ENCODE data around the gene RBM14.
"Not testable (repeated sequence)": the region's sequence is repeated elsewhere in the genome, so short reads cannot be mapped to it uniquely, and the experiment has no call there.

RBM14 gene

GRCh38 chr11:66598993-66599392 is 17.4 kb upstream of the RBM14 start:
- DNase-seq (ENCODE audit: low spot score): no peak
- in situ Hi-C loops (cut with MboI; ENCODE audit: low sequenced_read_pairs, unreplicated experiment): no loop called here
- TF ChIP-seq, protein P1, sequence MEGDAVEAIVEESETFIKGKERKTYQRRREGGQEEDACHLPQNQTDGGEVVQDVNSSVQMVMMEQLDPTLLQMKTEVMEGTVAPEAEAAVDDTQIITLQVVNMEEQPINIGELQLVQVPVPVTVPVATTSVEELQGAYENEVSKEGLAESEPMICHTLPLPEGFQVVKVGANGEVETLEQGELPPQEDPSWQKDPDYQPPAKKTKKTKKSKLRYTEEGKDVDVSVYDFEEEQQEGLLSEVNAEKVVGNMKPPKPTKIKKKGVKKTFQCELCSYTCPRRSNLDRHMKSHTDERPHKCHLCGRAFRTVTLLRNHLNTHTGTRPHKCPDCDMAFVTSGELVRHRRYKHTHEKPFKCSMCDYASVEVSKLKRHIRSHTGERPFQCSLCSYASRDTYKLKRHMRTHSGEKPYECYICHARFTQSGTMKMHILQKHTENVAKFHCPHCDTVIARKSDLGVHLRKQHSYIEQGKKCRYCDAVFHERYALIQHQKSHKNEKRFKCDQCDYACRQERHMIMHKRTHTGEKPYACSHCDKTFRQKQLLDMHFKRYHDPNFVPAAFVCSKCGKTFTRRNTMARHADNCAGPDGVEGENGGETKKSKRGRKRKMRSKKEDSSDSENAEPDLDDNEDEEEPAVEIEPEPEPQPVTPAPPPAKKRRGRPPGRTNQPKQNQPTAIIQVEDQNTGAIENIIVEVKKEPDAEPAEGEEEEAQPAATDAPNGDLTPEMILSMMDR (IDR thresholded peaks at IDR 0.05; ENCODE audit: borderline replicate concordance, control extremely low read depth, extremely low read depth, insufficient read depth, missing control alignments): no peak

DNA sequence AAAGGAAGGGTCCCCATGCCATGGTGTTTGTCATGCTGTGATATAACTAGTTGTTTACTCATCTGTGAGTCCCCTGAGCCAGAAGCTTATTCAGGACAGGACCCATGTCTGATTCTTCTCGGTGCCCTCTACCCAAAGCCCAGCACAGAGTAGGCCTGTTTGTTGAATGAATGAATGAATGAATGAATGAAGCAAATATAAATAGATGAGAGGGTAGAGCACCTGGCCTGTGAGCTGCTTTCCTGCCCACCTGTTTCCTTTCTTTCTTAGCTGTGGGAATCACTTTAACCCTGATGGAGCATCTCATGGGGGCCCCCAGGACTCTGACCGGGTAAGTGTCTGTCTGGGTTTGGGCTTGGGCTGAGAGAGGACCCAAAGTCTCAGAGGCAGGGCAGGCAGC is 16.2 kb upstream of the RBM14 start:
- in situ Hi-C loops (cut with MboI; ENCODE audit: low sequenced_read_pairs, unreplicated experiment): no loop called here
- no peak for DNase-seq (ENCODE audit: low spot score)
- TF ChIP-seq, protein P1 (IDR thresholded peaks at IDR 0.05; ENCODE audit: borderline replicate concordance, control extremely low read depth, extremely low read depth, insufficient read depth, missing control alignments): no peak

DNA sequence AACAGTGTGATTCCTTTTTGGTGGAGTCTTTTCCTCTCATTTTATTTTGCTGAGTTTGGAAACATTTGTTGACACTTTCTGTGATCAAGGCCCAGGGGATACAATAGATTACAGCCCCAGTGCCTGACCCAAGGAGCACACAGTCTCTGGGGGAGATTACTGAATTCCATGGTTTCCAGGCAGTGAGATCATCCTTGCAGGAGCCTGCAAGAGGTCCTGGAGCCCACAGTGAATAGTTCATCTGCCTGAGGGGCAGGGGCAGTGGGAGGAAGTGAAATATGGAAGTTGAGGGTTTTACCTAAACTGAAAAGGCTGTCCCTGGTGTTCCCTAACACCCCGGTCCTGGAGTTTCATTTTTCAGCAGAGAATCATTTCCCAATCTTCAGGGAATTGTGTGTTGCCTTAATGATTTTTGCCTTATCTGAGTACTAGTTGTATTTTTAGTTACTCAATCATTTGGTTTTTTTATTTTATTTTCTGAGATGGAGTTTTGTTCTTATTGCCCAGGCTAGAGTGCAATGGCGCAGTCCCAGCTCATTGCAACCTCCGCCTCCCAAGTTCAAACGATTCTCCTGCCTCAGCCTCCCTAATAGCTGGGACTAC is 15.7 kb upstream of the RBM14 start:
- no peak for DNase-seq (ENCODE audit: low spot score)
- TF ChIP-seq, protein P1 (IDR thresholded peaks at IDR 0.05; ENCODE audit: borderline replicate concordance, control extremely low read depth, extremely low read depth, insufficient read depth, missing control alignments): no peak
- in situ Hi-C loops (cut with MboI; ENCODE audit: low sequenced_read_pairs, unreplicated experiment): no loop called here

- in situ Hi-C loops (cut with MboI; ENCODE audit: low sequenced_read_pairs, unreplicated experiment): no loop called here
- DNase-seq (ENCODE audit: low spot score): no peak
- TF ChIP-seq, protein P1 (IDR thresholded peaks at IDR 0.05; ENCODE audit: borderline replicate concordance, control extremely low read depth, extremely low read depth, insufficient read depth, missing control alignments): no peak
Measured at GRCh38 chr11:66603072-66603471, 13.4 kb upstream of the RBM14 start.

DNA sequence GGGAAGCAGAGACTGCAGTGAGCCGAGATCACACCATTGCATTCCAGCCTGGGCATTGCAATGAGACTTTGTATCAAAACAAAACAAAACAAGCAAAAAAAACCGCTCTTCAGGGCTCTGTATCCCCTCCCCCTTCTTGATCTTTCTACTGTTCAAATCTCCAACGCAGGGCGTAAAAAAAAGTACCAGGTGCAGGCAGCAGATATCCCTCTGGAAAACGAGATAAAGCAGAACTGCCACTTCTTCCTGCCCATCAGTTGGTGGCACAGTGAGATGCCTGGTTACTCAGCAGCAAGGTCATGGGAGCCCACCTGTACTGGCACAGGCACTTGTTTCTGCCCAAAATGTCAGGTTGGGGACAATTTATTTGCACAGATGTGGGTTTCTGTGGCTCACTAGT is 12.3 kb upstream of the RBM14 start:
- TF ChIP-seq, protein P1 (IDR thresholded peaks at IDR 0.05; ENCODE audit: borderline replicate concordance, control extremely low read depth, extremely low read depth, insufficient read depth, missing control alignments): no peak
- in situ Hi-C loops (cut with MboI; ENCODE audit: low sequenced_read_pairs, unreplicated experiment): no loop called here
- DNase-seq (ENCODE audit: low spot score): no peak

DNA sequence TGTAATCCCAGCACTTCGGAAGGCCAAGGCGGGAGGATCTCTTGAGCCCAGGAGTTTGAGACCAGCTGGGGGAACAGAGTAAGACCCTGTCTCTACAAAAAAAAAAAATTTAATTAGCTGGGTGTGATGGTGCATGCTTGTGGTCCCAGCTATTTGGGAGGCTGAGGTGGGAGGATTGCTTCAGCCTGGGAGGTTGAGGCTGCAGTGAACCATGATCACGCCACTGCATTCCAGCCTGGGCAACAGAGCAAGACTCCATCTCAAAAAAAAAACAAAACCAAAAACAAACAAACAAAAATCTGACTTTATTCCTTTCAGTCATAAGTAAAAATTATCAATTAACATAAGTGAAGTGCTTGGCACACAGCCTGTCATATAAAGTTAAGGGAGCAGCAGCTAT is 9.8 kb upstream of the RBM14 start:
- in situ Hi-C loops (cut with MboI; ENCODE audit: low sequenced_read_pairs, unreplicated experiment); DNase-seq (ENCODE audit: low spot score): not testable (repeated sequence)

GRCh38 chr11:66607126-66607834 is 9.2 kb upstream of the RBM14 start:
- no peak for DNase-seq (ENCODE audit: low spot score)
- TF ChIP-seq, protein P1 (IDR thresholded peaks at IDR 0.05; ENCODE audit: borderline replicate concordance, control extremely low read depth, extremely low read depth, insufficient read depth, missing control alignments): no peak
- in situ Hi-C loops (cut with MboI; ENCODE audit: low sequenced_read_pairs, unreplicated experiment): no loop called here
